Activated CD4-positive, alpha-beta T cell treated with anti-CD3 and anti-CD28 coated beads, Interleukin-2, amount 10 ng/mL, durations not matched to agents 7 days and 5 days (primary cell): ENCODE measurements around the gene SNAPC2. TPM values are rescaled to one million over a fixed set of nuclear protein-coding genes. Genes with fewer than 3 reads are reported as not detected.

Experiments
- CTCF ChIA-PET: fragments of 350-600 bp; sonication (Branson Sonifier 250); formaldehyde crosslinking; loops from one replicate; lab custom pipeline; 2021; ENCODE audit warnings: antibody characterized with exemption; lab: Charles Lee
- POLR2A ChIA-PET: fragments of 350-600 bp; sonication (Branson Sonifier 250); formaldehyde crosslinking; loops from one replicate; lab custom pipeline; 2021; ENCODE audit warnings: antibody characterized with exemption; lab: Charles Lee
- DNase-seq: peaks from one replicate; pipeline ENCODE4 v3.0.0-alpha.2; 2020
- H3K27ac Mint-ChIP-seq: one replicate; pipeline ENCODE4 v1.8.0; 2021; ENCODE audit warnings: mild to moderate bottlenecking, moderate library complexity, mixed read lengths
- H3K27me3 Mint-ChIP-seq: one replicate; pipeline ENCODE4 v1.8.0; 2021; ENCODE audit warnings: mixed read lengths
- H3K36me3 Mint-ChIP-seq: one replicate; pipeline ENCODE4 v1.8.0; 2021; ENCODE audit warnings: low read depth, mixed read lengths
- H3K4me1 Mint-ChIP-seq: one replicate; pipeline ENCODE4 v1.8.0; 2021; ENCODE audit warnings: mixed read lengths
- H3K4me3 Mint-ChIP-seq: one replicate; pipeline ENCODE4 v1.8.0; 2021; ENCODE audit warnings: mild to moderate bottlenecking, moderate library complexity, mixed read lengths
- H3K9me3 Mint-ChIP-seq: one replicate; pipeline ENCODE4 v1.8.0; 2021; ENCODE audit warnings: mixed read lengths
- total RNA-seq, 2 experiments: library from RNA; stranded (reverse); gene quantifications; one replicate each; pipeline ENCODE4 v1.2.3, GENCODE V29; 2021

Gene SNAPC2
- total RNA-seq, 2 experiments from 2014 or later = 18.6 to 19.1 TPM

DNA sequence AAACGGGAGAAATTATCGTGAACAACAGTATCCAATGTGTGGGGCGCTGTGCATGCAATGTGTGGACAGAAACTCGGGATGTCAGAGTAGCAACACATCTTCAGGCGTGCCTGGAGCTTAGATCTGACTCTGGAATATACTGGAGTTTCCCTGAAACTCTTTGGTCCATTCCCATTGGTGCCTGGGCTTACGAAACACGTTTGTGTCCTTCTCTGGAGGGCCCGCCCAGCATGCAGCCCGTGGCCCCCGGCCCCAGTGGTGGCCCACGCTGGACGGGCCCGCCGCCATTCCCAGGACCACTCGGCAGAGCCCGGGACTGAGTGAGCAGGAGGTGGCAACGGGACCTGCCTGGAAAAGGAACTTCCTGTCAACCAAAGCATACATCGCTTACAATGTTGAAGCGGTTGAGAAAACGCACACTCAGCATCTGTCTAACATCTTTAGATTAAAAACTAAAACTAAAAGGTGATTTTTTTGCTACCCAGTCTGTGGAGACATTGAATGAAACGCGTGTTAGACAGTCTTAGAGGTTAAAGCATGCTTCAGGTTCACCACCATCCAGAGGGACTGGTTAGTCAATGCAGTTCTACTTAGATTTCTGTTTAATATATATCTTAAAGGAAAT lies 42.6 kb downstream of the SNAPC2 start:
- Mint-ChIP-seq H3K27ac (no peak overlapping the region), H3K36me3 (peaks cover 18% of the 10 kb centered on the region), H3K27me3 (no peaks in the 10 kb centered on the region), H3K9me3 (no peaks in the 10 kb centered on the region), H3K4me3 (no peak overlapping the region), H3K4me1 (peaks cover 4% of the 10 kb centered on the region)
- ChIA-PET POLR2A (no interaction called here), CTCF (interaction anchor here (1.1 kb wide), 1 partner anchor 8 kb away, joined by 3 read pairs; no protein-coding TSS in a partner anchor)
- DNase-seq = no peak

DNA sequence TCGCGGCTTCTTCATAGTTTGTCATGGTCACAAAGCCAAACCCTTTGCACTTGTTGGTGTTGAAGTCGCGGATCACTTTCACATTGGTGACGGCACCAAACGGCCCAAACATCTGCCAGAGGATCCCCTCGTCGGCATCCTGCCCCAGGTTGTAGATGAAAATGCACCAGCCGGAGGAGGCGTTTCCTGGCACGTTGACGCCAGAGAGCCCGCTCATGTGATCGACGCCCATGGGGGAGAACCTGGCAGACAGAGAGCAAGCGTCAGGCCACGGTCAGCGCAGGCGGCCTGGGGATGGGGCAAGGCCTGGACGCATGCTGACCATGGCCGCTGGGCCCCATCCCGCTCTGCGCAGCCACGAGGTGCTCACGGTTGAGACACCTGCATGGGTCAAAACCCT lies 43.4 kb downstream of the SNAPC2 start:
- Mint-ChIP-seq H3K27ac (no peak overlapping the region), H3K27me3 (no peaks in the 10 kb centered on the region), H3K4me1 (peaks cover 4% of the 10 kb centered on the region), H3K9me3 (no peaks in the 10 kb centered on the region), H3K4me3 (no peak overlapping the region), H3K36me3 (peaks cover 18% of the 10 kb centered on the region)
- POLR2A ChIA-PET = no interaction called here
- CTCF ChIA-PET = no interaction called here
- no peak for DNase-seq

DNA sequence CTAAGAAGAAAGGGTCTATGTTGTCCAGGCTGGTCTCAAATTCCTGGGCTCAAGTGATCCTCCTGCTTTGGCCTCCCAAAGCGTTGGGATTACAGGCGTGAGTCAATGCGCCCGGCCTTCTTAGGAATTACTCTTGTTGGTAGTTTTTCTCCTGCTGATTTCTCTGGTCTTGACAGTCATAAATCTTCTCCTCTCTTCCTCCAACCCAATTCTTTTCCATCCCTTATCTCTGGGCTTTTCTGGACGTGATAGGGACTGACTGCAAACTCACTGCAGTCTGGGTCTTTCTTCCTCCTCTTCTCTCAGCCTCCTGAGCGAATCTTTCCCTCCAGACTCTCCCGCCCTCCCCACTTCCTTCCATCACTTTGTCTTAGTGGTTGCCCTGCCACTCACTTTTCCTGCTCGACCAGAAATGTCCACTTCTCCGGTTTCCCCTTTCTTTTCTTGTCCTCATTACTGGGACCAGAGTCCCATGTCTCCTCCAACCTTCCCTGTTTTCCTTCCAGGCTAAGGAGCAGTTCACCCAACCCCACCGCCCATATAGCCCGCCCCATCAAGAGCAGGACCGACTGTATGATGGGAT lies 45.2 kb downstream of the SNAPC2 start:
- POLR2A ChIA-PET = no interaction called here

DNA sequence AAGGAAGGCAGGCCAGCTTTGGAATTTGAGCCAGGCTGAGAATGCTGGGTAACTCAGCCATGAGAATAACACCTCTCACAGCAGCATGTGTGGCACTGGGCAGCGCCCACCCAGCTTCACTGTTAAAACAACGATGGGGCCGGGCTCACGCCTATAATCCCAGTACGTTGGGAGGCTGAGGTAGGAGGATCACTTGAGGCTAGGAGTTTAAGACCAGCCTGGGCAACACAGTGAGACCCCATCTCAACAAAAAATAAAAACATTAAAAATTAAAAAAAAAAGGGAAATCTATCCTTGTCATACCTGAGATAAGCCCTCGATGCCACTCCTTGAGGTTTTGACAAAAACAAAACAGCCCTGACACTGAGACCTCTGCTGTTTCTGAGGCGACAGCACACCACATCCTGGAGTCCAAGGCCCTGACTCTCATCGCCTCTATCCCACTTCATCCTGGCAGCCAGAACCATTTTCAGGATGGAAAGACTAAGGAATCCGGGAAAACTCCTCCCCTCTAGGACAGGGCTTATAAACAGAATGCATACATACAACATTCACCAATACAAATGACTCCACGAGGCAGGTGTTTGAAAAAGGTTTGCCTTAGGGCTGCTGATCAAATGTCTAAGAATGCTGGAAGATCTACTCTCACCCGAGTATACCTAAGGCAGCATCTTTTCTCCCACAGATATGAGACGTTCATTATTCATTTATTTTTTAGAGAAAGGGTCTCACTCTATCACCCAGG lies 46.0 kb downstream of the SNAPC2 start:
- POLR2A ChIA-PET = no interaction called here
- no peaks in the 10 kb centered on the region for H3K9me3 Mint-ChIP-seq
- H3K27me3 Mint-ChIP-seq = no peaks in the 10 kb centered on the region
- no peak overlapping the region for H3K27ac Mint-ChIP-seq
- H3K4me1 Mint-ChIP-seq = peaks cover 3% of the 10 kb centered on the region
- CTCF ChIA-PET = interaction anchor here (0.7 to 0.9 kb wide), 2 partner anchors 22 to 36 kb away, joined by 3 read pairs; no protein-coding TSS in a partner anchor
- DNase-seq = no peak
- H3K36me3 Mint-ChIP-seq = peaks cover 18% of the 10 kb centered on the region
- H3K4me3 Mint-ChIP-seq = no peak overlapping the region

More for the DNA sequence above, 45.2 kb downstream of the SNAPC2 start:
- no peaks in the 10 kb centered on the region for H3K27me3 Mint-ChIP-seq
- H3K4me1 Mint-ChIP-seq = peaks cover 3% of the 10 kb centered on the region
- no peaks in the 10 kb centered on the region for H3K9me3 Mint-ChIP-seq
- H3K4me3 Mint-ChIP-seq = no peak overlapping the region
- no peak overlapping the region for H3K27ac Mint-ChIP-seq
- CTCF ChIA-PET = interaction anchor here (0.7 kb wide), 1 partner anchor 21 kb away, joined by 3 read pairs; no protein-coding TSS in a partner anchor
- peaks cover 19% of the 10 kb centered on the region for H3K36me3 Mint-ChIP-seq
- DNase-seq = no peak

DNA sequence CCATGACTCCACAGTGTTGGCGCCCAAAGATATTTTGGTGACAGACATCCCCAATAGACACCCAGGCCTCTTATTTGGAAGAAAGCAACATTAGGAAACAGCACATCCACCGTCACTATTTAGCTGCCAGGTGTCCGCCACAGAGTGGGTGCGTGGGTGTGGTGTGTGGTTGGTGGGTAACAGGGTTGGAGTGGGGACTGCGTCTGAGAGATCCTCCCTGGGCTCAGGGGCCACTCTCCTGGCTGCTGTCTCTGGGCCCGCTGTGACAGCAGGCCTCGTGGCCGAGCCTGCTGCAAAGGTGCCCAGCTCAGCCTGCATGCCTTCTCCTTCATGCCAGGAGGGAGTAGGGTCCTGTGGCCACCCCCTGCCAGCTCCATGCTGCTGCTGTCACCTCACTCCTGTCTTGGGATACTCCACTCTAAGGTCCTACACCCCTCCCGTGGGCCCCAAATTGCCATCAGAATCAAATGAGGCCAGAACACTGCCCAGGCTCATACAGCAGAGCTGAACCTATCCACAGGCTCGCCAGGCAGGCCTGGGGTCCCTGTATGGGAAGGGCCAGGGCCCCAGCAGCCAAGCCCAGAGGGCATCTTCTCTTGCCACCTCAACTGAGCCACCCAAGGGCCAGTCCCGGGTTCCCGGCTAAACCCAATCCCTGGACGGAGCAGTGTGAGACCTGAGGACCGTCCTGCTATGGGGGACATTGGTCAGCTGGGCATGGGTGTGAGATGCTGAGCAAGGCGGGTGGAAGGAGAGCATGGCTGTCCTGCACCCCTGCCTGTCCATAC lies 48.1 kb downstream of the SNAPC2 start:
- no peak overlapping the region for H3K27ac Mint-ChIP-seq
- ChIA-PET POLR2A (no interaction called here), CTCF (interaction anchor here (1.9 kb wide), 1 partner anchor 34 kb away, joined by 5 read pairs; no protein-coding TSS in a partner anchor)
- H3K4me3 Mint-ChIP-seq = no peak overlapping the region
- H3K36me3 Mint-ChIP-seq = peaks cover 13% of the 10 kb centered on the region
- no peaks in the 10 kb centered on the region for H3K27me3 Mint-ChIP-seq
- peaks cover 3% of the 10 kb centered on the region for H3K4me1 Mint-ChIP-seq
- DNase-seq = no peak
- no peaks in the 10 kb centered on the region for H3K9me3 Mint-ChIP-seq

DNA sequence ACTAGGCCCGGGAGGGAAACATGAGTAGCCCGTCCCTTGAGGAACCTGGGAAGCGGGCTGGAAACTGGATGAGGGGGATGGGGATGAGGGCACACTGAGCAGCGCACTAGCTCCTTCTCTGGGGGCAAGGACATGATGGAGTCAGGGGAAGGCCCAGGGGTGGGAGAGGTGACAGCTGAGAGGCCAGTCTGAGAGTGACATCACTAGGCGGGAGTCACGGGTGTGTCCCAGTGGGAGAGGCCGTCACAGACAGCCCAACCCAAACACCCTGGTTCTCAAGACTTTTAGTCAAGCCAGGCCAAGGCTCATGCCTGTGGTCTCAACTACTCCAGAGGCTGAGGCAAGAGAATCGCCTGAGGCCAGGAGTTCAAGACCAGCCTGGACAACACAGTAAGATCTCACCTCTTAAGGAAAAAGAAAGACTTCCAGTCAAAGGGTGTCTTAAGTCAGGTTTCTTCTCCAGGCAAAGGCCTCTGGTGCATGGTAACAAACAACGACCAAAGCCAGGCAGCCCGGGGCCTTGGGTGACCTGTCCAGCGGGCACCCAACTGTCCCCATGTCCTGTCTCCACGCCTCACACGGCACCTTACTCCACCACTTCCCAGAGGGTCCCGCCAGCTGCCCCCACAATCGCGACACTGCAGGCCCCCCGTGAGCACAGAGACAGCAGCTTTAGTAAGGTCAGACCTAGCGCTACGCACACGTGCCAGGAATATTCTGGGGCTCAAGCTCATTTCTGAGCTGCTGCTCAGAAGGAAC lies 48.8 kb downstream of the SNAPC2 start:
- H3K4me3 Mint-ChIP-seq = no peak overlapping the region
- ChIA-PET POLR2A (no interaction called here), CTCF (interaction anchor here (1.3 to 2.7 kb wide), 4 partner anchors 25 to 52 kb away, joined by 3 to 13 read pairs (median 5); partner anchors contain the start of gene TIMM44)
- H3K36me3 Mint-ChIP-seq = peaks cover 13% of the 10 kb centered on the region
- no peaks in the 10 kb centered on the region for H3K27me3 Mint-ChIP-seq
- DNase-seq = no peak
- H3K4me1 Mint-ChIP-seq = peaks cover 3% of the 10 kb centered on the region
- H3K27ac Mint-ChIP-seq = no peak overlapping the region
- H3K9me3 Mint-ChIP-seq = no peaks in the 10 kb centered on the region

DNA sequence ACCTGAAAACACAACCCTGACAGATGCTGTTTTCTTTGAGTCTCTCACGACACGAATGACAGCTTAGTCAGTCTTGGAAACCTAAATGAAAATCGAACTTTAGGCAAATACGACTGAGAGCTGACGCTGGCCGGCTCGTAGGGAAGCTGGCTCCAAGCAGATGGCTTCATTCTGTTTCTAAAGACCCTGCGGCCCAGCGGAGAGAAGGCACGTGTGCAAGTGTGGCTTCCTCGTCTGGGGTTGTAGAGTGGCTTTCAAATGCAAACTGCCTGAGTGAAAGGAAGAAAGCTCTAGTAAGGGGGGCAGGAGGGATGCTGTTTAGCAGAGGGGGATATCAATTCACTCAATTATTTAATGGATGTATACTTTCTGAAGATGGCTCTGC lies 49.4 kb downstream of the SNAPC2 start:
- H3K36me3 Mint-ChIP-seq = peaks cover 13% of the 10 kb centered on the region

DNA sequence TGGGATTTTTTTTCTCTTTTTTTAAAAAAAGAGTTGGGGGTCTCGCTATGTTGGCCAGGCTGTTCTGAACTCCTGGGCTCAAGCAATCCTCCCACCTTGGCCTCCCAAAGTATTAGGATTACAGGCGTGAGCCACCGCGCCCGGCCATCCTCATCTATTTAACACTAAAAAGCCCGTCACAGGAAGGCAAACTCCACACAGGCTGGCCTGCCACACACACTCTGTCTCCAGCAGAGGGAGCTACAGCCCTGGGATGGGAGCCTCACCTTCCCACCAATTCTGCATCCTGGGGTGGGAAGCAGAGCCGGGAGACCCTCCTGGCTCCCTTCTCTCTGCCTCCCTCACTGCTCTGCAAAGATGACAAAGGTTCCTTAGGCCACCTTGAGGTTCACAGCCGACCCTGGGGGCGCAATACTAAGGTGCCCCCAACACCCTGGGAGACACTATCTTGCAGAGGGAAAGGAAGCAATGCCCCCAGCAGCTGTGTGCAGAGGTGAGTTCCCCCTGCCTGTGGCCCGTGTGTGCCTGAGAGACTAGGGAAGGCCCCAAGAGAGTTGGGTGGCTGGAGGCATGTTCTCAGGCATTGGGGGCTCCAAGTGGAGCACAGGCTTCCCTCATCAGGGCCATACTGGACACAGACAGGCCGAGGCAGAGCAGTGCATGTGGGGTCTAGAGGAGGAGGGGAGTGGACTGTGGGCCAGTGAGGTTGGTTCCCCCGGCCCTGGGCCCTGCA lies 50.7 kb downstream of the SNAPC2 start:
- H3K36me3 Mint-ChIP-seq = peaks cover 11% of the 10 kb centered on the region
- no peaks in the 10 kb centered on the region for H3K27me3 Mint-ChIP-seq
- H3K9me3 Mint-ChIP-seq = no peaks in the 10 kb centered on the region
- peak overlapping the region; percentile 50 for H3K27ac Mint-ChIP-seq
- peaks cover 3% of the 10 kb centered on the region for H3K4me1 Mint-ChIP-seq
- ChIA-PET POLR2A (interaction anchor here (0.6 kb wide), 1 partner anchor 27 kb away, joined by 3 read pairs; no protein-coding TSS in a partner anchor), CTCF (interaction anchor here (0.6 to 2.7 kb wide), 8 partner anchors 8 to 1892 kb away, joined by 3 to 13 read pairs (median 6); partner anchors contain the start of gene TIMM44)
- H3K4me3 Mint-ChIP-seq = no peak overlapping the region
- peak; percentile 44 for DNase-seq

More for the DNA sequence above, 49.4 kb downstream of the SNAPC2 start:
- ChIA-PET POLR2A (no interaction called here), CTCF (interaction anchor here (0.8 to 2.7 kb wide), 6 partner anchors 16 to 52 kb away, joined by 3 to 13 read pairs (median 5); partner anchors contain the start of gene TIMM44)
- Mint-ChIP-seq H3K4me1 (peaks cover 3% of the 10 kb centered on the region), H3K9me3 (no peaks in the 10 kb centered on the region), H3K27ac (no peak overlapping the region), H3K27me3 (no peaks in the 10 kb centered on the region), H3K4me3 (no peak overlapping the region)
- DNase-seq = no peak

DNA sequence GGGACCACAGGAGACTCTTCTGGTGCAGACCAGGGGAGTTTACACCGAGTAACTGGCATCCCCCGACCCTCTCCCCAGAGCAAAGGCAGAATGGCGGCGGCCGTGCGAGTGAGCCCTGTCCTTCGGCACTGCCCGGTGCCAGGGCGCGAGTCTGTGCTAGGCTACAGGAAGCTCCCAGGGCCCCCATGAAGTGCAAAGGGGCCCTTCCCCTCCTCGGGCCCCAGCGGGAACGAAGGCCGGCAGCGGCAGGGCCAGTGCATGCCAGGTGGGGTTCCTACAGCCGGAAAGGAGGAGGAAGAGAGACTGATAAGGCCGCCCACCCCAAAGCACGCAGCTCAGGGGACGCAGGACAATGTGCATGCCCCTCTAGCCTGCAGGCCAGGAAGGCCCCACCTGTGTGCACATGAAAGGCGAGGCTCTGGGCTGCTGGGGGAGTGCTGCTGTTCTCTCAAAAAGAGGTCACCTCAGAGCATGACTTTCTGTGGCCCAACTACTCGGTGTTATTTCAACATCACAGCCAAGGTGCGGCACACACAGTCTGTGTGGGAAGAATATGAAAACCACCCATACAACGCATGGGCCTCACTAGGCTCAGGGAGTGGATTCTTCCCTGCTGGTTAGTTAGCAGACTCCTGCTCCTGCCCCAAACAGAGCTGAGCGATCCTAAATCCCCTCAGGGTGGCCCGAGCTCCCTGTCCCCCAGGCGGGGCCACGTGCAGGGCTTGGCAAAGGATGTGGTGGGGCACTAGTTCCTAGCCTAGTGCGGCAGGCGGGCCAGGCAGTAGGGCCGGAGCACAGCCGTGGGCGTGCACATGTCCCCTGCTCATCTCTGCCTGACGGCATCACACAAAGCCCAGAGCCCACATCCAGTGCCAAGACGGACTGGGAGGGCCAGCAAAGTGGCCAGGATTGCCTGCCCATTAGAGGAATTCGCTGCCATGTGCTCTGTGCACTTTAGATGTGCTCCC lies 51.7 kb downstream of the SNAPC2 start:
- no peak for DNase-seq
- ChIA-PET POLR2A (interaction anchor here (0.5 kb wide), 1 partner anchor 155 kb away, joined by 5 read pairs; no protein-coding TSS in a partner anchor), CTCF (interaction anchor here (1.3 to 2.7 kb wide), 5 partner anchors 9 to 30 kb away, joined by 3 to 13 read pairs (median 7); partner anchors contain the start of gene TIMM44)
- H3K4me3 Mint-ChIP-seq = no peak overlapping the region
- no peak overlapping the region for H3K27ac Mint-ChIP-seq
- H3K36me3 Mint-ChIP-seq = peaks cover 7% of the 10 kb centered on the region
- no peaks in the 10 kb centered on the region for H3K9me3 Mint-ChIP-seq
- H3K4me1 Mint-ChIP-seq = no peaks in the 10 kb centered on the region
- H3K27me3 Mint-ChIP-seq = no peaks in the 10 kb centered on the region
